ENCODE measurements around the gene ATP2A2.
"Not testable (repeated sequence)": the region's sequence is repeated elsewhere in the genome, so short reads cannot be mapped to it uniquely, and the experiment has no call there.

DNA sequence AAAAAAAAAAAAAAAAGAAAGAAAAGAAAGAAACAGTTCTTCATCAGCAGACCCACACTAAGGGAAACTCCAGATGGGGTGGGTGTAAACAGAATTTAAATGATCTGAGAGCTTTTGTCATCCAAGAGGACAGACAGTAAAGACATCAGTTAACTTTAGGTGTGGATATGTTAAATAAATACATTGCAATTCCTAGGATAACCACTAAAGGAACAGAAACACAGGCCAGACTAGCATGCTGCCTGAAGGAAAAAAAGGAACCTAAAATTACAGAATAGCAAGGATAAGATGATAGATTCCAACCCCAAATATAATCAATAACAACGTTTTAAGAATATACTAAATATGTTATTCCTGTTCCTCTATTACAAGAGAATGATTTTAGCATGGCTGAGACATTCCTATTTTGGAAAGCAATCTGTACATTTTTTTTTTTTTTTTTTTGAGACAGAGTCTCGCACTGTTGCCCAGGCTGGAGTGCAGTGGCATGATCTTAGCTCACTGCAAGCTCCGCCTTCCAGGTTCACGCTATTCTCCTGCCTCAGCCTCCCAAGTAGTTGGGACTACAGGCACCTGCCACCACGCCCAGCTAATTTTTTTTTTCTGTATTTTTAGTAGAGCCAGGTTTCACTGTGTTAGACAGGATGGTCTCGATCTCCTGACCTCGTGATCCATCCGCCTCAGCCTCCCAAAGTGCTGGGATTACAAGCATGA is 77.5 kb downstream of the ATP2A2 start:
- not testable (repeated sequence) for TF ChIP-seq EZH2 (IDR thresholded peaks at IDR 0.05; ENCODE audit: low read depth)
- TF ChIP-seq, protein P1, sequence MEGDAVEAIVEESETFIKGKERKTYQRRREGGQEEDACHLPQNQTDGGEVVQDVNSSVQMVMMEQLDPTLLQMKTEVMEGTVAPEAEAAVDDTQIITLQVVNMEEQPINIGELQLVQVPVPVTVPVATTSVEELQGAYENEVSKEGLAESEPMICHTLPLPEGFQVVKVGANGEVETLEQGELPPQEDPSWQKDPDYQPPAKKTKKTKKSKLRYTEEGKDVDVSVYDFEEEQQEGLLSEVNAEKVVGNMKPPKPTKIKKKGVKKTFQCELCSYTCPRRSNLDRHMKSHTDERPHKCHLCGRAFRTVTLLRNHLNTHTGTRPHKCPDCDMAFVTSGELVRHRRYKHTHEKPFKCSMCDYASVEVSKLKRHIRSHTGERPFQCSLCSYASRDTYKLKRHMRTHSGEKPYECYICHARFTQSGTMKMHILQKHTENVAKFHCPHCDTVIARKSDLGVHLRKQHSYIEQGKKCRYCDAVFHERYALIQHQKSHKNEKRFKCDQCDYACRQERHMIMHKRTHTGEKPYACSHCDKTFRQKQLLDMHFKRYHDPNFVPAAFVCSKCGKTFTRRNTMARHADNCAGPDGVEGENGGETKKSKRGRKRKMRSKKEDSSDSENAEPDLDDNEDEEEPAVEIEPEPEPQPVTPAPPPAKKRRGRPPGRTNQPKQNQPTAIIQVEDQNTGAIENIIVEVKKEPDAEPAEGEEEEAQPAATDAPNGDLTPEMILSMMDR (conservative IDR thresholded peaks at IDR 0.05): peak; percentile 55

All from PC-9 (cell line).